Gastrocnemius medialis (tissue), 4 donors: Measurements from ENCODE around the gene ZNF699.

Source experiments
- POLR2A ChIP-seq, 2 donors: fragments of 450-650 bp; IDR thresholded peaks; one replicate each; pipeline ENCODE4 v1.6.1; 2017; ENCODE audit warnings: antibody characterized with exemption in 2 of 2, mild to moderate bottlenecking in 2 of 2, moderate library complexity in 2 of 2
- TF ChIP-seq, protein P1 (sequence below), 5 experiments: fragments of 450-650 bp in 3 of 5; fragments of 200-600 bp in 2 of 5; sonication (generic) in 2 of 5; IDR thresholded peaks in 4 of 5; conservative IDR thresholded peaks in 1 of 5; 1 replicate in 4 of 5; 2 replicates in 1 of 5; pipeline ENCODE4 v1.5.1; 2016 to 2019; ENCODE audit warnings: antibody characterized with exemption in 5 of 5, mild to moderate bottlenecking in 3 of 5, moderate library complexity in 3 of 5

DNA sequence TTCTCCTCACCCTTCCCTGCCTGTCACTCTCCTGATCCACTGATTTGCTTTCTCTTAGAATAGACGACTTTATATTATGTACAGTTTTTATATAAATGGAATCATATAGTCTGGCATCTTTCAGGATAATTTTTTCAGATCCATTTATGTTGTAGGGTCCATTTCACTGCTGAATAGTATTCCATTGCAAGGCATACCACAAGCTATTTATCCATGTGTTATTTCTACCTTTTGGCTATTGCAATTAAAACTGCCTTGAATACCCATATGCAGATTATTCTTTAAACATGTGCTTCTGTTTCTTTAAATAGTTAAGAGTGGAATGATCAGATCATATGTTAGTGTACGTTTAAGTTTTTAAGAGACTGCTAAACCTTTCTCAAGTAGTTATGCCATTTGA lies 35.4 kb upstream of the ZNF699 start:
- TF ChIP-seq, protein P1, sequence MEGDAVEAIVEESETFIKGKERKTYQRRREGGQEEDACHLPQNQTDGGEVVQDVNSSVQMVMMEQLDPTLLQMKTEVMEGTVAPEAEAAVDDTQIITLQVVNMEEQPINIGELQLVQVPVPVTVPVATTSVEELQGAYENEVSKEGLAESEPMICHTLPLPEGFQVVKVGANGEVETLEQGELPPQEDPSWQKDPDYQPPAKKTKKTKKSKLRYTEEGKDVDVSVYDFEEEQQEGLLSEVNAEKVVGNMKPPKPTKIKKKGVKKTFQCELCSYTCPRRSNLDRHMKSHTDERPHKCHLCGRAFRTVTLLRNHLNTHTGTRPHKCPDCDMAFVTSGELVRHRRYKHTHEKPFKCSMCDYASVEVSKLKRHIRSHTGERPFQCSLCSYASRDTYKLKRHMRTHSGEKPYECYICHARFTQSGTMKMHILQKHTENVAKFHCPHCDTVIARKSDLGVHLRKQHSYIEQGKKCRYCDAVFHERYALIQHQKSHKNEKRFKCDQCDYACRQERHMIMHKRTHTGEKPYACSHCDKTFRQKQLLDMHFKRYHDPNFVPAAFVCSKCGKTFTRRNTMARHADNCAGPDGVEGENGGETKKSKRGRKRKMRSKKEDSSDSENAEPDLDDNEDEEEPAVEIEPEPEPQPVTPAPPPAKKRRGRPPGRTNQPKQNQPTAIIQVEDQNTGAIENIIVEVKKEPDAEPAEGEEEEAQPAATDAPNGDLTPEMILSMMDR (IDR thresholded peaks at IDR 0.05 in 4 of 5, conservative IDR thresholded peaks at IDR 0.05 in 1 of 5): no peak
- TF ChIP-seq POLR2A (IDR thresholded peaks at IDR 0.05): no peak
